Fibroblast of mammary gland (primary cell): ENCODE data around the gene LONRF2.
"Not testable (repeated sequence)": the region's sequence is repeated elsewhere in the genome, so short reads cannot be mapped to it uniquely, and the experiment has no call there.

Experiments
- DNase-seq: peaks from one replicate; pipeline ENCODE4 v3.0.0-alpha.2; 2010; ENCODE audit warnings: low read depth
- H3K4me3 ChIP-seq: 2 replicates; pipeline ENCODE4 v1.5.1; 2011; ENCODE audit warnings: low read depth, mild to moderate bottlenecking, low read length, moderate library complexity; ENCODE audit not compliant: control insufficient read depth
- CTCF ChIP-seq: conservative IDR thresholded peaks from 2 replicates; pipeline ENCODE4 v1.5.1; 2011; ENCODE audit warnings: low read depth, low read length, inconsistent platforms; ENCODE audit not compliant: control insufficient read depth, insufficient read depth

Gene LONRF2

DNA sequence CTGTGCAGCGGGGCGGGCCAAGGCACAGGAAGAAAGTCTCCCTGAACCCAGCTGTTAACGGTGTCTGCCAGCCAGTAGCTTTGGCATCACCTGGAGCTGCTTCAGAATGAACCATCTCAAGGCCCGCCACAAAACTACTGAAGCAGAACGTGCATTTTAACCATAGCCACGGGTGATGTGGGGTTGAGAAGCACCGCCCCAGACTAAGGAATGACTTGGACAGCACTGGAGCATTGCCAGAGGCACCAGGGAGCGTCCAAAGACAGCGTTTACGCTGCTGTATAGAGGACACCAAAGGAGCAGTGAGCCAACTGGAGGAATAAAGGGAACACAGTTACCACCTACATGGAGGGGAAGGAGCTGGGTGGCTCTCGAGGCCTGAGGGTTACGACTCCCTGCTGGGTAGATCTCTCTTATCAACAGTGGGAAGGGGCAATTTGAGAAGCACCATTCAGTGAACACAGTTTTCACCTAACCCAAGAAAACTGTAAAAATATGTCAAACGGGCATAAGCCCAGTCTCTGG lies 28.4 kb upstream of the LONRF2 start:
- TF ChIP-seq CTCF, result no peak
- DNase-seq, result no peak
- no peak overlapping the region for H3K4me3 ChIP-seq

GRCh38 chr2:100345144-100345543 lies 22.8 kb upstream of the LONRF2 start:
- not testable (repeated sequence) for DNase-seq, H3K4me3 ChIP-seq

- H3K4me3 ChIP-seq, result no peak overlapping the region
- no peak for TF ChIP-seq CTCF
- no peak for DNase-seq
These were observed 22.1 kb upstream of the LONRF2 start for GRCh38 chr2:100344433-100344832.

GRCh38 chr2:100342466-100342865 lies 20.2 kb upstream of the LONRF2 start:
- DNase-seq, H3K4me3 ChIP-seq: not testable (repeated sequence)

GRCh38 chr2:100339823-100340222 lies 17.5 kb upstream of the LONRF2 start:
- no peak for TF ChIP-seq CTCF
- H3K4me3 ChIP-seq, result no peak overlapping the region
- no peak for DNase-seq

DNA sequence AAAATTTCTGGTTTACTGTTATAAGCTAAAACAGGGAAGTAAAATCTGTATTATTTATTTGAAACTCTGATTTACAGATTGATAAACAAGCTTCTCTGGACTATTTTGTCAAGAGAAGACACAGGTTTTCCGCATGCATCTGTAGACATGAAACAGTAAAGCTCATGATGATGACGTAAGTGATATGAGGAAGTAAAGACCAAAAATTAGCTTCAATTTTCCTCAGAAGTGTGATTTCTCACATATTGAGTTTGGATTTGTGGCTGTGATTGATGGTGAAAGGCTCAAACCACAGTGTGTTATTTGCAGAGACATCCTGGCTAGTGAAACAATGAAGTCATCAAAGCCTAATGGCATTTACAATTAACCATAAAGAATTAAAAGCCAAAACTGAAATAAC lies 12.6 kb upstream of the LONRF2 start:
- TF ChIP-seq CTCF, result no peak
- H3K4me3 ChIP-seq, result no peak overlapping the region
- no peak for DNase-seq

- H3K4me3 ChIP-seq, result no peak overlapping the region
- TF ChIP-seq CTCF, result no peak
- no peak for DNase-seq
These were observed 5.4 kb upstream of the LONRF2 start for GRCh38 chr2:100327742-100328141.

GRCh38 chr2:100321179-100321865 lies 979 bp downstream of the LONRF2 start:
- no peak overlapping the region for H3K4me3 ChIP-seq
- peak; percentile 6 for DNase-seq
- no peak for TF ChIP-seq CTCF
